PC-3 (cell line): Measurements from ENCODE around the gene UBTD1. TPM values are rescaled to one million over a fixed set of nuclear protein-coding genes. Genes with fewer than 3 reads are reported as not detected.

Experiments
- ATAC-seq: fragments of 200-7000 bp; cut with Tn5 transposase; 2 replicates; pipeline ENCODE4 v1.9.1; 2020; ENCODE audit warnings: mild to moderate bottlenecking, moderate library complexity
- BruUV-seq: library from RNA; stranded (reverse); fragments of 400-500 nt; replicated peaks from 2 replicates; lab custom pipeline; 2021; lab: Mats Ljungman, UMichigan
- CTCF ChIA-PET: fragments of 300-600 bp; sonication (Branson Sonifier 250); formaldehyde crosslinking; loops from one replicate; lab custom pipeline; 2022; ENCODE audit warnings: antibody characterized with exemption; lab: Charles Lee
- POLR2A ChIA-PET: fragments of 300-600 bp; sonication (Branson Sonifier 250); formaldehyde crosslinking; loops from one replicate; lab custom pipeline; 2022; ENCODE audit warnings: antibody characterized with exemption; ENCODE audit not compliant: unreplicated experiment; lab: Charles Lee
- DNase-seq: peaks from one replicate; pipeline ENCODE4 v3.0.0-alpha.2; 2015
- H2AFZ ChIP-seq: fragments of 300-600 bp; sonication (generic); 2 replicates; pipeline ENCODE4 v1.6.0; 2016; ENCODE audit warnings: antibody characterized with exemption, low read length
- H3F3A ChIP-seq: fragments of 300-600 bp; sonication (generic); one replicate; pipeline ENCODE4 v1.6.0; 2017; ENCODE audit warnings: antibody characterized with exemption, low read length, control low read depth, mild to moderate bottlenecking; ENCODE audit not compliant: unreplicated experiment
- H3K27ac ChIP-seq: fragments of 300-600 bp; sonication (generic); 2 replicates; pipeline ENCODE4 v1.5.1; 2016; ENCODE audit warnings: mild to moderate bottlenecking, low read length
- H3K27me3 ChIP-seq: fragments of 300-600 bp; sonication (generic); 2 replicates; pipeline ENCODE4 v1.6.1; 2016; ENCODE audit warnings: low read length, mixed read lengths
- H3K36me3 ChIP-seq: fragments of 300-600 bp; sonication (generic); 2 replicates; pipeline ENCODE4 v1.6.1; 2016; ENCODE audit warnings: low read depth, mixed run types, low read length, mixed read lengths
- H3K4me1 ChIP-seq: fragments of 300-600 bp; sonication (generic); 2 replicates; pipeline ENCODE4 v1.5.1; 2016; ENCODE audit warnings: low read length; ENCODE audit not compliant: insufficient read depth
- H3K4me2 ChIP-seq: fragments of 300-600 bp; sonication (generic); 2 replicates; pipeline ENCODE4 v1.6.0; 2016; ENCODE audit warnings: low read length
- H3K4me3 ChIP-seq: fragments of 300-600 bp; sonication (generic); 2 replicates; pipeline ENCODE4 v1.5.1; 2016; ENCODE audit warnings: mild to moderate bottlenecking, low read length, mixed read lengths
- H3K79me2 ChIP-seq: fragments of 300-600 bp; sonication (generic); 2 replicates; pipeline ENCODE4 v1.6.1; 2017; ENCODE audit warnings: low read length, mixed read lengths
- H3K9ac ChIP-seq: fragments of 300-600 bp; sonication (generic); 2 replicates; pipeline ENCODE4 v1.6.0; 2016; ENCODE audit warnings: mild to moderate bottlenecking, low read length
- H3K9me2 ChIP-seq: fragments of 300-600 bp; sonication (generic); replicated peaks from 2 replicates; pipeline ENCODE4 v1.6.1; 2016; ENCODE audit warnings: mixed run types, low read length, mixed read lengths
- H3K9me3 ChIP-seq: fragments of 300-600 bp; sonication (generic); 2 replicates; pipeline ENCODE4 v1.6.1; 2016; ENCODE audit warnings: low read length, mixed read lengths
- H4K20me1 ChIP-seq: fragments of 300-600 bp; sonication (generic); 2 replicates; pipeline ENCODE4 v1.6.1; 2016; ENCODE audit warnings: low read length, mixed read lengths
- CTCF ChIP-seq: fragments of 300-600 bp; sonication (generic); conservative IDR thresholded peaks from 2 replicates; pipeline ENCODE4 v1.5.1; 2017; ENCODE audit warnings: antibody characterized with exemption, low read depth, mild to moderate bottlenecking, low read length
- EZH2 ChIP-seq: fragments of 300-600 bp; sonication (generic); IDR thresholded peaks from one replicate; pipeline ENCODE4 v1.6.1; 2017; ENCODE audit warnings: antibody characterized with exemption, mild to moderate bottlenecking, low read length; ENCODE audit not compliant: unreplicated experiment
- EZH2phosphoT487 ChIP-seq: fragments of 300-600 bp; sonication (generic); IDR thresholded peaks from 2 replicates; pipeline ENCODE4 v1.6.1; 2018; ENCODE audit warnings: mild to moderate bottlenecking, antibody characterized with exemption, low read length, borderline replicate concordance
- intact Hi-C: fragments of 100-400 bp; cut with micrococcal nuclease; formaldehyde crosslinking; loops from 2 replicates; pipeline ENCODE4 v1.9.0; 2023
- total RNA-seq: library from RNA; depleted of rRNA; stranded (reverse); fragments of >200 nt; gene quantifications from 2 replicates; pipeline ENCODE4 v1.2.3, GENCODE V29; 2014

The UBTD1 gene
- total RNA-seq, 1 experiment from 2014 or later: 18.5 TPM

- no peaks in the 10 kb centered on the region for H3K79me2 ChIP-seq
- no peaks in the 10 kb centered on the region for H3F3A ChIP-seq
- TF ChIP-seq EZH2 (no peak), EZH2phosphoT487 (no peak), CTCF (no peak)
- H3K27me3 ChIP-seq: no peaks in the 10 kb centered on the region
- no peak overlapping the region for H2AFZ ChIP-seq
- ChIA-PET CTCF (no interaction called here), POLR2A (no interaction called here)
- H3K9me2 ChIP-seq: no peaks in the 10 kb centered on the region
- no peak overlapping the region for H3K27ac ChIP-seq
- H4K20me1 ChIP-seq: no peaks in the 10 kb centered on the region
- intact Hi-C loops: no loop called here
- H3K4me1 ChIP-seq: peaks cover 16% of the 10 kb centered on the region
- no peak for ATAC-seq
- no peak overlapping the region for H3K4me2 ChIP-seq
- no peak overlapping the region for H3K4me3 ChIP-seq
- H3K9ac ChIP-seq: no peak overlapping the region
- no peaks in the 10 kb centered on the region for H3K9me3 ChIP-seq
- H3K36me3 ChIP-seq: no peaks in the 10 kb centered on the region
- DNase-seq: no peak
- BruUV-seq: no TSS peak
These were observed 79.0 kb downstream of the UBTD1 start for GRCh38 chr10:97577701-97578100.

DNA sequence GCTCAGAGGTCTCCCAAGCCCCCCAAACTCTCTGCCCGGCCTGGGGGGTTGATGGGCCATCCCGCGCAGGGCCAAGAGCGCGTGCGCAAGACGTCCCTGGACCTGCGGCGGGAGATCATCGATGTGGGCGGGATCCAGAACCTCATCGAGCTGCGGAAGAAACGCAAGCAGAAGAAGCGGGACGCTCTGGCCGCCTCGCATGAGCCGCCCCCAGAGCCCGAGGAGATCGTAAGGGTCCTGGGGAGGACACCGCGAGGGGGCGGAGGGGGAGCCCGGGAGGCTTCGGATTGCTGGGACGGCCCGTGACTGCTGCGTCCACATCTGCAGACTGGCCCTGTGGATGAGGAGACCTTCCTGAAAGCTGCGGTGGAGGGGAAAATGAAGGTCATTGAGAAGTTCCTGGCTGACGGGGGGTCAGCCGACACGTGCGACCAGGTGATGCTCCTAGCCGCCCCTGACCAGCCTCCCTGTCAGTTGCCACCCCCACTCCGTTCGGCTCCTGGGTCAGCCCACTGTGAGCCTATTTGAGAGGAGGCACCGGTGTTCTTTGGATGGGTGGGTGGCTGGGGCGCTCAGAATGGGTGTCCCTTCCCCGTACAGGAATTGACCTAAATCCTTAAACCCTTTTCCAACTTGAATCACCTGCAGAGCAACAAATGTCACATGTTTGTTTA is 79.6 kb downstream of the UBTD1 start:
- H3F3A ChIP-seq: no peaks in the 10 kb centered on the region
- BruUV-seq: no TSS peak
- H3K27ac ChIP-seq: no peak overlapping the region
- no peaks in the 10 kb centered on the region for H3K9me2 ChIP-seq
- no peak overlapping the region for H3K4me3 ChIP-seq
- no peak for ATAC-seq
- H2AFZ ChIP-seq: no peak overlapping the region
- no peaks in the 10 kb centered on the region for H4K20me1 ChIP-seq
- intact Hi-C loops: no loop called here
- H3K4me1 ChIP-seq: peaks cover 12% of the 10 kb centered on the region
- no peaks in the 10 kb centered on the region for H3K9me3 ChIP-seq
- no peak overlapping the region for H3K9ac ChIP-seq
- no peak overlapping the region for H3K4me2 ChIP-seq
- ChIA-PET CTCF (no interaction called here), POLR2A (no interaction called here)
- no peak for DNase-seq
- TF ChIP-seq EZH2phosphoT487: no peak
- TF ChIP-seq EZH2: no peak
- H3K36me3 ChIP-seq: no peaks in the 10 kb centered on the region
- no peaks in the 10 kb centered on the region for H3K27me3 ChIP-seq
- H3K79me2 ChIP-seq: no peaks in the 10 kb centered on the region

DNA sequence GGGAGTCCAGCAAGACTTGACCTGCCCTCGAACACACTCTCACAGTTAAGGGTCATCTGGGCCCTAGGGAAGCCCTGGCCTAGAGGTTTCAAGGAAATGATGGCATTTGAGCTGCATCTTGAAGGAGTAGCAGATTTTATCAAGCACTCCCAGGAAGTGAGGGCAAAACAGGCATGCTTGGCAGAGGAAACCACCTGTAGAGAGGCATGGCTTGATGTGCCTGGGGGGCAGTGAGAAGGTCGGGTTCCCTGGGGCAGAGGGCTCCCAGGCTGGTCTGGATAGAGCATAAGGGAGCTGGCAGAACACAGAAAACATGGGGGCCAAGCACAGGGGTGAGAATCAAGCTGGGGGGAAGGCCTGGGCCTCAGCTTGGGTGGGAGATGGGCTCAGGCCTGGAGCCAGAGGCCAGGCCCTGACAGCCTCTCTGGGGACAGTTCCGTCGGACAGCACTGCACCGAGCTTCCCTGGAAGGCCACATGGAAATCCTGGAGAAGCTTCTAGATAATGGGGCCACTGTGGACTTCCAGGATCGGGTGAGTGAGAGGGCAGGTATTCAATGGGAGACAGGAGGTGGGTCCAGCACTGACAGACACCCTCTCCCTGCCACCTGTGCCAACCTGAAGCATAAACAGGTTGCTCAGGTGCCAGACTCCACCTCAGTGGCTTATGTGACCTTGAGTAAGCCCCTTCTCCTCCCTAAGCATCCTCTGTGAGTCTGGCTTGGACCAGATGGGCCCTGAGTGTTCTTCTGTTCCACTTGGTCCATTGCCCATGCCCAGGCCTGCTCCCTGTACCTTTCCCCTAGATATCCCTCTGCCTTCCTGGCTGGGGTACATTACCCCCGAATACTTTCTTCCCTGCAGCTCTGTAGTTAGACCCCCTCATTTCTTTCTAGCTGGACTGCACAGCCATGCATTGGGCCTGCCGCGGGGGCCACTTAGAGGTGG is 82.0 kb downstream of the UBTD1 start:
- Histone ChIP-seq H3F3A (no peaks in the 10 kb centered on the region), H3K4me3 (no peak overlapping the region), H3K27me3 (no peaks in the 10 kb centered on the region), H2AFZ (no peak overlapping the region), H3K36me3 (no peaks in the 10 kb centered on the region), H3K9me2 (no peaks in the 10 kb centered on the region), H4K20me1 (no peaks in the 10 kb centered on the region), H3K9ac (no peak overlapping the region), H3K27ac (no peak overlapping the region), H3K79me2 (no peaks in the 10 kb centered on the region), H3K4me2 (no peak overlapping the region), H3K4me1 (no peaks in the 10 kb centered on the region), H3K9me3 (no peaks in the 10 kb centered on the region)
- no peak for DNase-seq
- intact Hi-C loops: no loop called here
- ChIA-PET CTCF (no interaction called here), POLR2A (no interaction called here)
- no TSS peak for BruUV-seq
- ATAC-seq: no peak
- TF ChIP-seq EZH2phosphoT487: no peak
- no peak for TF ChIP-seq EZH2
- TF ChIP-seq CTCF: no peak
